Measurements from ENCODE around the gene SDK1. TPM values are rescaled to one million over a fixed set of nuclear protein-coding genes. Genes with fewer than 3 reads are reported as not detected.

SDK1 gene
- total RNA-seq, 1 donor: 0.36 TPM

DNA sequence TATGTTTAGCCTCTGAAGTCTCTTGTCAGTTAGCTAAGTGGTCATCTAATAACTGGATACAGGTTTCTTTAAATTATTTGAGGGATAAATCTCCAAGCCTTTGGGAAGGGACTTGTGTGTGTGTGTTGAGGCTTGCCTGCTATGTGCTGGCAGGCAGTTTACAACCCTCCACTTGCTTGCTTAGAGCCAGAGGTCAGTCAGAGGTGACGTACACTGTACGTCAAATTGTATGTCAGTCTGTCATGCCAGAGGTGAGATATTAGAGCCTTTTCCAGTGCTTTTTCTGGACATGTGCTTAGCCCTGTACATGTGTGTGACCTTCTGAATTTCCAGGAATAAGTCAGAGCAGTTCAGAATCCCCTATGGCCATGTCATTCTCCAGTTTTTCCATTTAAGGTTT, 438.9 kb downstream of the SDK1 start:
- Histone ChIP-seq H3K4me2 (ENCODE audit: insufficient read depth, low read length) (no peak overlapping the region), H3K36me3 (ENCODE audit: insufficient read depth, low read length) (no peaks in the 10 kb centered on the region), H2AFZ (ENCODE audit: low read length) (no peak overlapping the region), H3K9me3 (ENCODE audit: low read depth, low read length) (peaks cover 8% of the 10 kb centered on the region), H3K4me1 (ENCODE audit: insufficient read depth, low read length) (no peaks in the 10 kb centered on the region), H3K79me2 (ENCODE audit: insufficient read depth, low read length) (no peaks in the 10 kb centered on the region), H3K27ac (ENCODE audit: low read depth, low read length) (no peak overlapping the region), H3K27me3 (ENCODE audit: insufficient read depth, low read length) (no peaks in the 10 kb centered on the region), H3K4me3 (ENCODE audit: insufficient read depth, low read length) (no peak overlapping the region), H4K20me1 (ENCODE audit: insufficient read depth, low read length) (no peaks in the 10 kb centered on the region)
- TF ChIP-seq, protein P1, sequence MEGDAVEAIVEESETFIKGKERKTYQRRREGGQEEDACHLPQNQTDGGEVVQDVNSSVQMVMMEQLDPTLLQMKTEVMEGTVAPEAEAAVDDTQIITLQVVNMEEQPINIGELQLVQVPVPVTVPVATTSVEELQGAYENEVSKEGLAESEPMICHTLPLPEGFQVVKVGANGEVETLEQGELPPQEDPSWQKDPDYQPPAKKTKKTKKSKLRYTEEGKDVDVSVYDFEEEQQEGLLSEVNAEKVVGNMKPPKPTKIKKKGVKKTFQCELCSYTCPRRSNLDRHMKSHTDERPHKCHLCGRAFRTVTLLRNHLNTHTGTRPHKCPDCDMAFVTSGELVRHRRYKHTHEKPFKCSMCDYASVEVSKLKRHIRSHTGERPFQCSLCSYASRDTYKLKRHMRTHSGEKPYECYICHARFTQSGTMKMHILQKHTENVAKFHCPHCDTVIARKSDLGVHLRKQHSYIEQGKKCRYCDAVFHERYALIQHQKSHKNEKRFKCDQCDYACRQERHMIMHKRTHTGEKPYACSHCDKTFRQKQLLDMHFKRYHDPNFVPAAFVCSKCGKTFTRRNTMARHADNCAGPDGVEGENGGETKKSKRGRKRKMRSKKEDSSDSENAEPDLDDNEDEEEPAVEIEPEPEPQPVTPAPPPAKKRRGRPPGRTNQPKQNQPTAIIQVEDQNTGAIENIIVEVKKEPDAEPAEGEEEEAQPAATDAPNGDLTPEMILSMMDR (IDR thresholded peaks at IDR 0.05; ENCODE audit: extremely low read depth, low read depth, low read length): no peak
- no peak for DNase-seq (ENCODE audit: insufficient read length, low spot score, missing footprints)

DNA sequence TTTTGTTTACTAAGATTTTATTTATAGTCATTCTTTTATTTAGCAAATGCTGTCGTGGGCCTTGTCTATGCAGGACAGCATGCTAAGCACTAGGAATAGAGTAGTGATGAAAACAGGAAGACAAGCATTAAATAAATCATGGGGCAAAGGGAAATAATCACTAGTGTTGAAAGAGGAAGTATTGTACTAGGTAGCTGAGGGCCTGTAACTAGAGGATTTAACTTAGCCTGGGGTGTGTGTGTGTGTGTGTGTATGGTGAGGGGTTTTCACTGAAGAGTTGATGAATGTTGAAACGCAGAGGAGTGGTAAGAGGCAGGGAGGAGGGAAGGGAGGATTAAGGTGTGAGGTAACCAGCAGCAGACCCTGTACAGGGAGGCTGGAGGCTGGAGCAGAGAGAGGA, 446.4 kb downstream of the SDK1 start:
- Histone ChIP-seq H3K4me1 (ENCODE audit: insufficient read depth, low read length) (no peaks in the 10 kb centered on the region), H3K4me3 (ENCODE audit: insufficient read depth, low read length) (no peak overlapping the region)

DNA sequence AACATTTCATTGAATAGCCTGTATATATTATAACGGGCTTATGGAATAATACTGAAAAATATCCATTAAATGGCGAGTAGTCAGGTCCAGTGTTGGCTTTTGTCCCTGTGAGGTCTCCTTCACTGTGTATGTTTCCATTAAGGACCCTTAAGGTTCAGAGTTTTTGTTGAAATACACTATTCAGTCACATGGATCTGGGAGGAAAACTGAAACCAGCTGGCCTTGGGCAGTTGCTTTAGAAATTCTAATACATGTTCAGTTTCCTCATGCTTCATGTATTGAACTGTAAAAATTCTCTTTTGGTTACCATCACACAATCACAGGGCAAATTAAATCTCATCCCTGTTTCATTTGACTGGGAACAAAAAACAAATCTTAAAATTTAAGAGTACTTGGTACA, 447.3 kb downstream of the SDK1 start:
- no peaks in the 10 kb centered on the region for H3K4me1 ChIP-seq (ENCODE audit: insufficient read depth, low read length)
- no peak overlapping the region for H3K4me2 ChIP-seq (ENCODE audit: insufficient read depth, low read length)
- TF ChIP-seq, protein P1 (IDR thresholded peaks at IDR 0.05; ENCODE audit: extremely low read depth, low read depth, low read length): no peak
- no peak overlapping the region for H3K27ac ChIP-seq (ENCODE audit: low read depth, low read length)
- H3K79me2 ChIP-seq (ENCODE audit: insufficient read depth, low read length): no peaks in the 10 kb centered on the region
- no peak overlapping the region for H2AFZ ChIP-seq (ENCODE audit: low read length)
- H3K9me3 ChIP-seq (ENCODE audit: low read depth, low read length): no peaks in the 10 kb centered on the region
- no peak for DNase-seq (ENCODE audit: insufficient read length, low spot score, missing footprints)
- H3K36me3 ChIP-seq (ENCODE audit: insufficient read depth, low read length): no peaks in the 10 kb centered on the region
- no peak overlapping the region for H3K4me3 ChIP-seq (ENCODE audit: insufficient read depth, low read length)
- no peaks in the 10 kb centered on the region for H3K27me3 ChIP-seq (ENCODE audit: insufficient read depth, low read length)
- H4K20me1 ChIP-seq (ENCODE audit: insufficient read depth, low read length): no peaks in the 10 kb centered on the region

More for the DNA sequence above, 446.4 kb downstream of the SDK1 start:
- no peaks in the 10 kb centered on the region for H3K27me3 ChIP-seq (ENCODE audit: insufficient read depth, low read length)
- no peak overlapping the region for H2AFZ ChIP-seq (ENCODE audit: low read length)
- no peak overlapping the region for H3K27ac ChIP-seq (ENCODE audit: low read depth, low read length)
- H3K36me3 ChIP-seq (ENCODE audit: insufficient read depth, low read length): no peaks in the 10 kb centered on the region
- no peak for DNase-seq (ENCODE audit: insufficient read length, low spot score, missing footprints)
- no peak overlapping the region for H3K4me2 ChIP-seq (ENCODE audit: insufficient read depth, low read length)
- H3K79me2 ChIP-seq (ENCODE audit: insufficient read depth, low read length): no peaks in the 10 kb centered on the region
- TF ChIP-seq, protein P1 (IDR thresholded peaks at IDR 0.05; ENCODE audit: extremely low read depth, low read depth, low read length): no peak
- peaks cover 4% of the 10 kb centered on the region for H3K9me3 ChIP-seq (ENCODE audit: low read depth, low read length)
- H4K20me1 ChIP-seq (ENCODE audit: insufficient read depth, low read length): no peaks in the 10 kb centered on the region

DNA sequence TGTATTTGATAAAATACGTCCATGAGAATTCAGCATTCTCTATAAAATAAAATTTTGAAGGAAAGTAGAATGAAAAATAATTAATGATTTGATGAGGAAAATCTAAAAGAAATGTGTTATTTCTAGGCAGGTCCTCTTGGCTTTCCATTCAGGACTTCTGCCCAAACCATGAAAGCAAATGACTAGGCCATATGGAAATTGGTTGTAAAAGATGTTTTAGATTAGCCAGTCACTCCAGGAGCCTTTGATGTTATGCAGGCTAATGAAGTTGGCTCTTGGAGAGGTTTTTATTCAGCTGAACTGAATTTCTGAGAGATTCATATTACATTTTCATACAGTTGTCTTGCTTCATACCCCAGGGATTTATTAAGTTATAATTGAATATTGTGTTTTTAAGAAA, 452.8 kb downstream of the SDK1 start:
- no peak overlapping the region for H3K4me2 ChIP-seq (ENCODE audit: insufficient read depth, low read length)
- H3K27ac ChIP-seq (ENCODE audit: low read depth, low read length): no peak overlapping the region
- H4K20me1 ChIP-seq (ENCODE audit: insufficient read depth, low read length): no peaks in the 10 kb centered on the region
- H3K36me3 ChIP-seq (ENCODE audit: insufficient read depth, low read length): no peaks in the 10 kb centered on the region
- H3K79me2 ChIP-seq (ENCODE audit: insufficient read depth, low read length): no peaks in the 10 kb centered on the region
- H2AFZ ChIP-seq (ENCODE audit: low read length): no peak overlapping the region
- H3K9me3 ChIP-seq (ENCODE audit: low read depth, low read length): peaks cover 2% of the 10 kb centered on the region
- no peak overlapping the region for H3K4me3 ChIP-seq (ENCODE audit: insufficient read depth, low read length)
- no peaks in the 10 kb centered on the region for H3K4me1 ChIP-seq (ENCODE audit: insufficient read depth, low read length)
- no peaks in the 10 kb centered on the region for H3K27me3 ChIP-seq (ENCODE audit: insufficient read depth, low read length)
- TF ChIP-seq, protein P1 (IDR thresholded peaks at IDR 0.05; ENCODE audit: extremely low read depth, low read depth, low read length): no peak
- DNase-seq (ENCODE audit: insufficient read length, low spot score, missing footprints): no peak

Data from osteoblast (primary cell).